ENCODE results near the gene CCDC24. TPM values are rescaled to one million over a fixed set of nuclear protein-coding genes. Genes with fewer than 3 reads are reported as not detected.

Gene CCDC24
- total RNA-seq, 4 donors from 2014 or later: 0.73 to 2.9 (median 1.2) TPM

DNA sequence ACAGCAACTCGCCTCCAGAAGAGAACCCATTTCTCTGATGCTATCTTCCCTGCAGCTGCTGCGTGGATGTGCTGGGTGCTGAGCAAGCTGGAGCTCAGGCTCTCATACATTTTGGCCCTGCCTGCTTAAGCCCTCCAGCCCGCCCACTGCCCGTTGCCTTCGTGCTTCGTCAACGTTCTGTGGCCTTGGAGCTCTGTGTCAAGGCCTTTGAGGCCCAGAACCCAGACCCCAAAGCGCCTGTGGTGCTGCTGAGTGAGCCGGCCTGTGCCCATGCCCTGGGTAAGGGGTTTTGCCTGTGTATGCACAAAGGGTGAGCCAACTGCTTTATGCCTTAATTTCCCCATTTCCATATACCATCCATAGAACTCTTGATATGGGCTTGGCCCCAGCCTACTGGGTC, 20.5 kb upstream of the CCDC24 start:
- in situ Hi-C loops (cut with MboI; ENCODE audit: low sequenced_read_pairs in 4 of 4) (no loop called here), intact Hi-C loops (cut with DNase I; ENCODE audit: low total_unique reads) (loop anchor here (10.0 kb wide), 1 partner anchor 384 kb away; the partner anchor contains the start of gene ERI3)
- Histone ChIP-seq H3K27me3 (no peaks in the 10 kb centered on the region), H3K4me3 (peak overlapping the region in 3 of 4 donors; percentile 77 to 91 (median 86)), H3K4me1 (peaks cover 27 to 47% of the 10 kb centered on the region in 2 donors), H3K27ac (peak overlapping the region; percentile 91 to 98 (median 96)), H3K9me3 (no peaks in the 10 kb centered on the region), H3K36me3 (peaks cover 0 to 30% of the 10 kb centered on the region in 2 donors)
- DNase-seq (no peak), ATAC-seq (no peak)
- TF ChIP-seq, protein P1, sequence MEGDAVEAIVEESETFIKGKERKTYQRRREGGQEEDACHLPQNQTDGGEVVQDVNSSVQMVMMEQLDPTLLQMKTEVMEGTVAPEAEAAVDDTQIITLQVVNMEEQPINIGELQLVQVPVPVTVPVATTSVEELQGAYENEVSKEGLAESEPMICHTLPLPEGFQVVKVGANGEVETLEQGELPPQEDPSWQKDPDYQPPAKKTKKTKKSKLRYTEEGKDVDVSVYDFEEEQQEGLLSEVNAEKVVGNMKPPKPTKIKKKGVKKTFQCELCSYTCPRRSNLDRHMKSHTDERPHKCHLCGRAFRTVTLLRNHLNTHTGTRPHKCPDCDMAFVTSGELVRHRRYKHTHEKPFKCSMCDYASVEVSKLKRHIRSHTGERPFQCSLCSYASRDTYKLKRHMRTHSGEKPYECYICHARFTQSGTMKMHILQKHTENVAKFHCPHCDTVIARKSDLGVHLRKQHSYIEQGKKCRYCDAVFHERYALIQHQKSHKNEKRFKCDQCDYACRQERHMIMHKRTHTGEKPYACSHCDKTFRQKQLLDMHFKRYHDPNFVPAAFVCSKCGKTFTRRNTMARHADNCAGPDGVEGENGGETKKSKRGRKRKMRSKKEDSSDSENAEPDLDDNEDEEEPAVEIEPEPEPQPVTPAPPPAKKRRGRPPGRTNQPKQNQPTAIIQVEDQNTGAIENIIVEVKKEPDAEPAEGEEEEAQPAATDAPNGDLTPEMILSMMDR (IDR thresholded peaks at IDR 0.05 in 4 of 5, conservative IDR thresholded peaks at IDR 0.05 in 1 of 5): no peak
- TF ChIP-seq POLR2A (IDR thresholded peaks at IDR 0.05): no peak

DNA sequence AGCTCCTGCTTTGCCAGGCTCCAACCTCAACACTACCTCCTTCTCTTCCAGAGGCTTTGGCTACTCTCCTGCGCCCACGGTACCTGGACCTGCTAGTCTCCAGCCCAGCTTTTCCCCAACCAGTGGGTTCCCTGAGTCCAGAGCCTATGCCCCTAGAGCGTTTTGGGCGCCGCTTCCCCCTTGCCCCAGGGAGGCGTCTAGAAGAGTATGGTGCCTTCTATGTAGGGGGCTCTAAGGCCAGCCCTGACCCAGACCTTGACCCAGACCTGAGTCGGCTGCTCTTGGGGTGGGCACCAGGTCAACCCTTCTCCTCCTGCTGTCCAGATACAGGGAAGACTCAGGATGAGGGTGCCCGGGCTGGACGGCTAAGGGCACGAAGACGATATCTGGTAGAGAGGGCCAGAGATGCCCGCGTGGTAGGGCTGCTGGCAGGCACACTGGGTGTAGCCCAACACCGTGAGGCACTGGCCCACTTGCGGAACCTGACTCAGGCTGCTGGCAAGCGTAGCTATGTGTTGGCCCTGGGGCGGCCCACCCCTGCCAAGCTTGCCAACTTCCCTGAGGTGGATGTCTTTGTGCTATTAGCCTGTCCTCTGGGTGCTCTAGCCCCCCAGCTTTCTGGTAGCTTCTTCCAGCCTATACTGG, 19.9 kb upstream of the CCDC24 start:
- TF ChIP-seq, protein P1 (IDR thresholded peaks at IDR 0.05 in 4 of 5, conservative IDR thresholded peaks at IDR 0.05 in 1 of 5): no peak
- TF ChIP-seq POLR2A (IDR thresholded peaks at IDR 0.05): no peak
- in situ Hi-C loops (cut with MboI; ENCODE audit: low sequenced_read_pairs in 4 of 4): no loop called here

DNA sequence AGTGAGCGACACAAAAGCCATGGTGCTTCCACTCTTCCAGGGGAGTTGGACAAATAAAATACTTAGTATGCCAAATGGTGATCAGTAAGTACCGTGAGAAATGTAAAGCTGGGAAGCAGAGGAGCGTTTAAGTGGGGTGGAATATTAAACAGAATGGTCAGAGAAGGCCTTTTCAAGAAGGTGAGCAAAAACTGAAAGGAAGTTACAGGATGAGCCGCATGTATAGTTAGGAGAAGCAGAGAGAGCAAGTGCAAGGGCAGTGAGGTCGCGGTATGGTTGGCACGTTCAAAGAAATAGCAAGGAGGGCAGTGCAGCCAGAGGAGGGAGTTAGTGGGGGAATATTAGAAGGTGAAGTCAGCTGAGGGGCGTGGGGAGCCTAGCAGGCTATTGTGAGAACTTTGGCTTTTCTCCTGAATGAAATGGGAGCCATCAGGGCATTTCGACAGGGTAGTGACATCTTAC, 17.4 kb upstream of the CCDC24 start:
- Histone ChIP-seq H3K4me3 (peak overlapping the region; percentile 84 to 100 (median 96)), H3K4me1 (peaks cover 38 to 66% of the 10 kb centered on the region in 2 donors), H3K27ac (peak overlapping the region; percentile 94 to 98 (median 97)), H3K27me3 (no peaks in the 10 kb centered on the region), H3K9me3 (no peaks in the 10 kb centered on the region), H3K36me3 (peaks cover 0 to 32% of the 10 kb centered on the region in 2 donors)
- intact Hi-C loops (cut with DNase I; ENCODE audit: low total_unique reads) (loop anchor here (1.0 to 10.0 kb wide), 3 partner anchors 28 to 381 kb away; partner anchors contain the start of genes ERI3, IPO13 and KDM4A), in situ Hi-C loops (cut with MboI; ENCODE audit: low sequenced_read_pairs in 4 of 4) (no loop called here)
- DNase-seq: no peak
- no peak for TF ChIP-seq POLR2A (IDR thresholded peaks at IDR 0.05)
- TF ChIP-seq, protein P1 (IDR thresholded peaks at IDR 0.05 in 4 of 5, conservative IDR thresholded peaks at IDR 0.05 in 1 of 5): no peak
- no peak for ATAC-seq

More for the DNA sequence above, 19.9 kb upstream of the CCDC24 start:
- peak in 1 of 2 donors; percentile 10 for ATAC-seq
- peaks cover 0 to 31% of the 10 kb centered on the region in 2 donors for H3K36me3 ChIP-seq
- H3K9me3 ChIP-seq: no peaks in the 10 kb centered on the region
- H3K4me1 ChIP-seq: peaks cover 33 to 52% of the 10 kb centered on the region in 2 donors
- peak overlapping the region in 2 of 4 donors; percentile 86 to 91 for H3K4me3 ChIP-seq
- H3K27me3 ChIP-seq: no peaks in the 10 kb centered on the region
- peak; percentile 54 to 89 for DNase-seq
- peak overlapping the region; percentile 91 to 98 (median 96) for H3K27ac ChIP-seq
- intact Hi-C loops (cut with DNase I; ENCODE audit: low total_unique reads): loop anchor here (10.0 kb wide), 1 partner anchor 383 kb away; the partner anchor contains the start of gene ERI3

DNA sequence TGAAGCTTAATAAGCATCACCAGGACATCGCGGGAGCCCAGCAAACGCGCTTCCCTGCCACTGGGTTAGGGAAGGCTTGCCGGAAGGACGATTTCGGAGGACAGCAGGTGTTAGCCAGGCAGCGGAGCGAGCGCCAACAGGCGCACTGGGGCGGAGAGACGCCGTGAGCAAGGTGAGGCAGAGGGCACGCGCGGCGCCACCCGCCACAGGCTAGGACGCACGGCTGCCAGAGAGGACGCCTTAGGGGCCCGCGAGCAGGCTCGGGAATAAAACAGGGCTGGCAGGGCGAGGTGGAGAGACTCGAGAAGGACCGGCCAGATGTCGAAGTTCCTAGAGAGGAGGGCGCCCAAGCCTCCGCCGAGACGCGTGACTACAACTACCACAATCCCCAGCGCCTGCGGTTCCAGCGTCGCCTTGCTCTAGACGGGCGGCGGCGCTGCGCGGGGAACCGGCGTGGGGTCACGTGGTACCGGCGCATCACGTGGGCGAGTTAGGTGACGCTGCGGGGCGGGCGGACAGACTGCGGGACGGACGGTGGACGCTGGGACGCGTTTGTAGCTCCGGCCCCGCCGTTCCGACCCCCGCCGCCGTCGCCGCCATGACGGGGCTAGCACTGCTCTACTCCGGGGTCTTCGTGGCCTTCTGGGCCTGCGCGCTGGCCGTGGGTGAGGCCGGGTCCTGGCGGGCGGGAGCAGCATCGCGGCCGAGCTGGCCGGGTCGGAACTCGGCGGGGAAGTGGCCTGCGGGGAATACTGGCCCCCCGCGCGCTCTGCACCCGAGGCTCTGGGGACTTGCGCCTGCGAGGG, 16.8 kb upstream of the CCDC24 start, which contains the start of gene ATP6V0B:
Gene ATP6V0B, plus strand, starts transcription at position 518 of the 806 bp plus-strand sequence. Its CDS starts 81 bp downstream, at position 599.
- DNase-seq: peak; percentile 95 to 96
- Histone ChIP-seq H3K4me1 (peaks cover 38 to 66% of the 10 kb centered on the region in 2 donors), H3K9me3 (no peaks in the 10 kb centered on the region), H3K36me3 (peaks cover 0 to 32% of the 10 kb centered on the region in 2 donors), H3K4me3 (peak within 1 kb of the TSS; percentile 84 to 100 (median 96)), H3K27me3 (no peaks in the 10 kb centered on the region), H3K27ac (peak within 1 kb of the TSS; percentile 94 to 98 (median 97))
- intact Hi-C loops (cut with DNase I; ENCODE audit: low total_unique reads): loop anchor here (1.0 to 10.0 kb wide), 4 partner anchors 28 to 380 kb away; partner anchors contain the start of genes ERI3, IPO13 and KDM4A
- TF ChIP-seq POLR2A (IDR thresholded peaks at IDR 0.05): peak; percentile 95 to 98
- TF ChIP-seq, protein P1 (IDR thresholded peaks at IDR 0.05 in 4 of 5, conservative IDR thresholded peaks at IDR 0.05 in 1 of 5): peak; percentile 17 to 60 (median 37)
- peak; percentile 75 to 78 for ATAC-seq
- in situ Hi-C loops (cut with MboI; ENCODE audit: low sequenced_read_pairs in 4 of 4): no loop called here

Measured in gastrocnemius medialis (tissue), 4 donors.